ENCODE data around the gene NOL3.
A peak's percentile ranks its signal among the peaks of the same experiment; 100 is the strongest.

Gene NOL3

DNA sequence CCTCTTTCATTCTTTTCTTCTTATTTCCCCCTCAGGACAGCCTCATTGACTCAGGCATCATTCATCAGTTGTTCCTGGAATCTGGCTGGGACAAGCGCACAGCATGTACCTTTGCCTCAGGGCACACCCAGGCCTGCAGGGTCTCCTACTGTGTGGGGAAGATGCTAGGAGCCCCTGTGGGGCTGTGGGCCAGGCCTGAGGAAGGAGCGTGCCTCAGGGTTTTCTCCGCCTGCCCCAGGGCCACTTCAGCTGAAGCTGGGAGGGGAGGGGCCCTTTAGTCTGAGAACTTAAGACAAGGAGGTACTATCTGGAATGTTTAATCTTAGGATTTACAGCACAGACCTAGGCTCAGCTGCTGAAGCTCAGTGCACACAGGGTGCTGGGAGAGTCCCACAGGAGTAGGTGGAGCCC is 36.5 kb downstream of the NOL3 start:
- no peaks in the 10 kb centered on the region for H3K9me3 Mint-ChIP-seq
- DNase-seq: no peak
- H3K4me1 Mint-ChIP-seq: peaks cover 0 to 3% of the 10 kb centered on the region in 2 donors
- H3K36me3 Mint-ChIP-seq: peaks cover 3 to 42% of the 10 kb centered on the region in 2 donors
- H3K27me3 Mint-ChIP-seq: no peaks in the 10 kb centered on the region
- ATAC-seq (replicated peaks): no peak
- peak overlapping the region; percentile 72 for H3K27ac Mint-ChIP-seq
- H3K4me3 Mint-ChIP-seq: no peak overlapping the region

DNA sequence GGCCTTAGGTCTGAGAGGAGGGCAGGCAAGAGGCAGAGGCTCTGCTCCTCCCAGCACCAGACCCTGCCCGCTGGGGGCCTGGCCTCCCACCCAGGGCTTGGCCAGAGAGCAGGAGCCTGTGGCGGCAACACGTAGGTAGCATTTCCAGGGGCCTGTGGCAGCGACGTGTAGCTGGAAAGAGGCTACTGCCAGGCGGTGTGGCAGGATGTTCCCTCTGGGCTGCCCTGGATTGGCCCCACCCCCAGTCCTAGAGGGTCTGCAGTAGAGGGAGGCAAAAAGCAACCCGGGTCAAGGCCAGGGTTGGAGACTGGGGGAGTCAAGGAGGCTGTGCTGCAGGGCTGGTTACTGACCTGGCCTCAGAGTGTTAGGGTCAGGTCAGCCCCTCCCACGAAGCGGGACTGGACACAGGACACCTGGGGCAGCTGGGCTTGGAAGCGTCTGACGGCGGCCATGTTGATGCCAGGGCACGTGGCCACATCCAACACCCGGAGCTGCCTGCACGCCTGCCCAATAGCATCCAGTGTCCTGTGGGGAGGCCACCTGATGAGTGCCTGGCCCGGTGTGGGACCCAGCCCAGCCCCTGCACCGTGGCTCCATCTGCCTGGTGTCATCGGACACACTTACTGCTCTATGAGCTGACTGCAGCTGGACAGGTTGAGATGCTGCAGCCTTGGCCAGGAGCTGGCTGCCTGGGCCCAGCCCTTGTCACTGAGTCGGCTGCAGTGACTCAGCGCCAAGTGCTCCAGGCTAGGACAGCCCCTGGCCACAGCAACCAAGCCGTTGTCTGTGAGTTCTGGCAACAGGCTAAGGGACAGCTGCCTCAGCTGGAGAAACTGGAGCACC is 37.1 kb downstream of the NOL3 start:
- no peak for DNase-seq
- Mint-ChIP-seq H3K36me3 (peaks cover 3 to 38% of the 10 kb centered on the region in 2 donors), H3K4me3 (no peak overlapping the region), H3K9me3 (no peaks in the 10 kb centered on the region), H3K4me1 (peaks cover 0 to 3% of the 10 kb centered on the region in 2 donors), H3K27me3 (no peaks in the 10 kb centered on the region), H3K27ac (peak overlapping the region; percentile 81)
- no peak for ATAC-seq (replicated peaks)

DNA sequence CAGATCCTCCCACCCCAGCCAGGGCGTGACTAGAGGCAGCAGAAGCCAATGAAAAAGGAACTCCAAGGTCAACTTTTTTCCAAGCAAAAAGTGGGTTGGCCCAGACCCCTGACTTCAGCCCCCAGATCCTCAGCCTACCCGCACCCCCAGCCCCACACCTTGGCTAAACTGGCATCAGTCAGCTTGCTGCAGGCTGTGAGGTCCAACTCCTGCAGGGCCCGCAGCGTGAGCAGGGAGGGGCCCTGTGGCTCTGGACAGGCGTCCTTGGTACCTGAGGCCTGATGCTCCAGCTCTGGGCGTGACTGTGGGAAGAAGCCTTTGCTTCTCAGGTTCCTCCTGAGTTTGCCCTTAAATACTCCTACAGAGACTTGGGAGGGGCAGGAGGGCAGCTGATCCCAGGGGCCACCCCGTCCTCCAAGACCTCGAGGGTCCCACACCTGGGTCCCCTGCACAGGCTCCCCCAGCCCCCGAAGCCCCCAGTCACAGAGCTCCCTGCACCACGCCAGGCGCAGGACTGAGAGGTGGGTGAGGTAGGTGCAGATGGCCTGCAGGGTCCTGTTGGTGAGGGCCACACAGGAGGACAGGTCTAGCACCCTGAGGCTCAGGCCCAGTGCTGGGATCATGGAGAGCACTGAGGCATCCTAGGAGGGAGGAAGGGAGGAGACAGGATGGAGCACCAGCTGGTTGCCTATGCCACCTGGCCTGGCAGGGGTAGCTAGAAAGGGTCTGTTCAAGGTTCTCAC is 38.0 kb downstream of the NOL3 start:
- H3K4me3 Mint-ChIP-seq: no peak overlapping the region
- no peaks in the 10 kb centered on the region for H3K27me3 Mint-ChIP-seq
- H3K9me3 Mint-ChIP-seq: no peaks in the 10 kb centered on the region
- peaks cover 0 to 3% of the 10 kb centered on the region in 2 donors for H3K4me1 Mint-ChIP-seq
- peaks cover 3 to 34% of the 10 kb centered on the region in 2 donors for H3K36me3 Mint-ChIP-seq
- no peak for DNase-seq
- H3K27ac Mint-ChIP-seq: peak overlapping the region; percentile 31
- ATAC-seq (replicated peaks): peak in 1 of 2 donors; percentile 9

DNA sequence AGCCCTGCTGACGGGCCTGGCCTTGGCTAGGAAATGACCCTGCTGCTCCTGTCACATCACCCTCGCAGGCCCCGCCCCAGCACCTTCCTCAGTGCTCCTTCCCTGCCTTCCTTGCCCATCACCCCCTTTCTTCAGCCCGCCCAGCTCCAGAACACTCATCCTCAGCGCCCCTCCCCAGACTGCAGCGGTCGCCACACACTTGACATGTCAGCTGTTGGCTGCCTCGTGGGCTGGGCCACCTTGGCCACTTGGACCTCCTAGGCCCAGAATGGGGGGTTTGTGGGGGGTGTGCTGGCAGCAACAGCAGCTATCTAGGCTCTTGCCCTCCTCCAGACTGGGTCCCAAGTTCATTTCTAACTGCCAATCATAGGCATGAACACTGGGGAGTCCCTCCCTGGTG is 39.2 kb downstream of the NOL3 start:
- Mint-ChIP-seq H3K36me3 (peaks cover 3 to 29% of the 10 kb centered on the region in 2 donors), H3K27ac (no peak overlapping the region), H3K4me3 (peak overlapping the region in 1 of 2 donors; percentile 7), H3K4me1 (peaks cover 0 to 3% of the 10 kb centered on the region in 2 donors), H3K9me3 (no peaks in the 10 kb centered on the region), H3K27me3 (no peaks in the 10 kb centered on the region)
- ATAC-seq (replicated peaks): no peak
- no peak for DNase-seq

DNA sequence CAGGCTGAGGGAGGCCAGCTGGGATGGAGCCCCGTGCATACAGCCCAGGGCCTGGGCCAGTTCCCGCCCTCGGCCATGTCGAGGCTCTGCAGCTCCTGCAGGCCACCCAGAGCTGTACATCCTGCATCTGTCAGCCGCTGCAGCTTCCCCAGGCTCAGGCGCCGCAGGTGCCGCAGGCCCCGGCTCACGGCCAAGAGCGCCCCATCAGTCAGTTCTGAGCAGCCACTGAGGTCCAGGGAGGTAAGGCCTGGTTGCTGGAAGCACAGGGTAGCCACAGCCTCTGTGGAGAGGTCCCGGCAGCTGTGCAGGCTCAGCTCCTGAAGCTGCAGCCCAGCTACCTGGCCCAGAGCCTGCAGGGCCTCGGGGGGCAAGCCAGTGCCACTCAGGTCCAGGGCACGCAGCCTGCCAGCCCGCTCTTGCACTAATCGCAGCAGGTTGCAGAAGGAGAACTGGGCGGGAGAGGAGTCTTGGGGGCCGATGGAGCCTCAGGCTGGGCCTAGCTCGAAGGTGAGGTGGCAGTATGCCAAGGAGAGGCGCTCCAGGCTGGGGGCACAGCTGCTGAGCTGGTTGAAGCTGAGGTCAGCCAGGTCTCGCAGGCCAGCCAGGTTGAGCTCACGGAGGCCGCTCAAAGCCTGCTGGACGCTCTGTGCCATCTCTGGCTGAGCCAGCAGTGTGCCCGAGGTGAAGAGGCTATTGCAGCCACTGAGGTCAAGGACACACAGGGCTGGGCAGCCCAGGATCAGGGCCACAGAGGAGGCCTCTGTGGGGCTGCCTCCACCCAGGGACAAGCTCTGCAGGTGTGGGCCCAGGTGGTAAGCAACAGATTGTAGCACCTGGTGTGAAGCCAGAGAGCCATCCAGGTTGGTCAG is 40.0 kb downstream of the NOL3 start:
- H3K4me1 Mint-ChIP-seq: peaks cover 0 to 3% of the 10 kb centered on the region in 2 donors
- peaks cover 3 to 21% of the 10 kb centered on the region in 2 donors for H3K36me3 Mint-ChIP-seq
- no peak overlapping the region for H3K27ac Mint-ChIP-seq
- no peak overlapping the region for H3K4me3 Mint-ChIP-seq
- no peak for DNase-seq
- H3K27me3 Mint-ChIP-seq: no peaks in the 10 kb centered on the region
- no peaks in the 10 kb centered on the region for H3K9me3 Mint-ChIP-seq
- ATAC-seq (replicated peaks): no peak

DNA sequence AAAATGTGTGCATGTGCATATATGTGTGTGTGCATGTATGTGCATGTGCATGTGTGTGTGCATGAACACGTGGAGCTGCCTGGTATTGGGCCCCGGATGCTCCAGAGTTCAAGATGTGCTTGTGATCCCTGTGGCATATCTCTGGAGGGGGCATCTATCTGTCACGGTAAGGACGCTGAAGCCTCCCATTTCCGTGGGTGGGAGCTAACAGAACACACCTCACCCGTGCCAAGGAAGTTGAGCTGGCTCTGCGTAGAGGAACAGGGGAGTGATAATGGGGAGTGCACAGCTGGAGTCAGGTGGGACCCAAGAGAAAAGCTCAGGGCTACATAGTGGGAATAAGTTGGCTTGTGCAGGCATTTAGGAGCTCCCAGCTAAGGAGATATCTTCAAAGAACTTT is 41.3 kb downstream of the NOL3 start:
- no peaks in the 10 kb centered on the region for H3K9me3 Mint-ChIP-seq
- no peak for ATAC-seq (replicated peaks)
- no peak overlapping the region for H3K4me3 Mint-ChIP-seq
- no peak for DNase-seq
- no peak overlapping the region for H3K27ac Mint-ChIP-seq
- peaks cover 0 to 11% of the 10 kb centered on the region in 2 donors for H3K36me3 Mint-ChIP-seq
- H3K4me1 Mint-ChIP-seq: peaks cover 0 to 1% of the 10 kb centered on the region in 2 donors
- no peaks in the 10 kb centered on the region for H3K27me3 Mint-ChIP-seq

DNA sequence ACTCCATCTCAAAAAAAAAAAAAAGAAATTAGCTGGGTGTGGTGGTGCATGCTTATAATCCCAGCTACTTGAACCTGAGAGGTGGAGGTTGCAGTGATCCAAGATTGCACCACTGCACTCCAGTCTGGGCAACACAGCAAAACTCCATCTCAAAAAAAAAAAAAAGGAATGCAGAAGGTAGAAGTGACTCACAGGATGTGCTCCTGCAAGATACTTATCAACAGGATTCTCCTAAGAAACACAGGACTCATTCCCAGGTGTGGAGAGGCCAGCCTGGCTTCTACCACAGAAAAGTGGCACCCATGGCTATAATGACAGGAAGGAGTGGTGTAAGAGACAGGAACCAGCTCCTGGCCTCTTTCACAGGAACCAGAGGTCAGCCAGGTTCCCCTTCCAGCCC is 42.4 kb downstream of the NOL3 start:
- Mint-ChIP-seq H3K27ac (no peak overlapping the region), H3K4me3 (no peak overlapping the region)
- no peak for ATAC-seq (replicated peaks)

DNA sequence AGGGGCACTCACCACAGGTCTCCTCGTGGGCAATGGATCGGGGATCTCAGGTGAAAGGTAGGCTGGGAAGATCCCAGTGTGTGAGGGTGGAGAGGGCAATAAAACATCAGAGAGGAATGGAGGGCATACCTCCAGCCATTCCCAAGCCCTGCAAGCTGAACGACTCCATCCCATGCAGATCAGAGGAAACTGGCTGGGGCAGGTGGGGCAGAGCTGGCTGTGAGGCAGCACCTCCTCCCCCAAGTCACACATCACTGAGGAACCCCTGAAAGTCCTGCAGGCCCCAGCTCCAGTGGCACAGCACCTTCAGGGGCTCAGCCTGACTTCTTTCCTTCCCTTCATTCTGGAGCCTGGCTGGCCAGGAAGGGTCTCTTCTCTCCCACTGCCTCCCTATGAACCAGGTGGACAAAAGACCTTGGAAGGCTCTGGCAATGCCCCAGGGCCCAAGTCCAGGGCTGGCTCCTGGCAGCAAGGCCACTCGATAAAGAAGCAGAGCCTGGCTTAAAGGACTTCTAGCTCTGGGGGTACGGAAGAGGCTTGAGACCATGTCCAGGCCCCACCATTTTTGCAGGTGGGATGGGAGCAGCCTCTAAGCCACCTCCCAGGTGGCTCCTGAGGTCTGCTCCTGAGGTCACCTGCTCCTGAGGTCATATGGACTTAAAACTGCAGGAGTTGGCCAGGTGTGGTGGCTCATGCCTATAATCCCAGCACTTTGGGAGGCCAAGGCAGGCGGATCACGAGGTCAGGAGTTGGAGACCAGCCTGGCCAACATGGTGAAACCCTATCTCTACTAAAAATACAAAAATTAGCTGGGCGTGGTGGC is 43.1 kb downstream of the NOL3 start:
- Mint-ChIP-seq H3K36me3 (peaks cover 3 to 14% of the 10 kb centered on the region in 2 donors), H3K4me3 (no peak overlapping the region), H3K27me3 (no peaks in the 10 kb centered on the region), H3K4me1 (peaks cover 0 to 7% of the 10 kb centered on the region in 2 donors), H3K27ac (no peak overlapping the region), H3K9me3 (no peaks in the 10 kb centered on the region)
- DNase-seq (no peak), ATAC-seq (replicated peaks) (no peak)

More for the DNA sequence above, 42.4 kb downstream of the NOL3 start:
- Mint-ChIP-seq H3K27me3 (no peaks in the 10 kb centered on the region), H3K9me3 (no peaks in the 10 kb centered on the region), H3K4me1 (peaks cover 0 to 7% of the 10 kb centered on the region in 2 donors), H3K36me3 (peaks cover 3 to 13% of the 10 kb centered on the region in 2 donors)
- DNase-seq: no peak

DNA sequence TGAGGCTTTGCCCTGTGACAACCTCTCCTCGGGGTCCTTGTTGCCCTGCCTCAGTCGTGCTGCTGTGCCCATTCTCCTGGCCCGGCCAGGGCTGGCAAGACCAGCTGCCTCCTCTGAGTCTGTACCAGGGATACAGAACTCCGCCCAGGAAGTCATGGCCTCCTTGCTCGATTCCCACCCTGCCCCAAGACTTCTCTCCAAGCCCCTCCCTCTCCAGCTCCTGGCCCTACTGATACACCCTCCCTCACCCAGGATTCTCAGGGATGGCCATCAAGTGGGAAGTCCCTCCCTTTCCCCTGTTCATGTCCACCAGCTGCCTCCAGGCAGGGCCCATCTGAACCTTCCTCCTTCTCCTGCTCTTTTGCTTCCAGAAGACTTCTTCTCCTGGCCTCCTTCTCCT is 45.4 kb downstream of the NOL3 start:
- ATAC-seq (replicated peaks): no peak
- Mint-ChIP-seq H3K27ac (no peak overlapping the region), H3K4me1 (peaks cover 0 to 7% of the 10 kb centered on the region in 2 donors), H3K4me3 (no peak overlapping the region), H3K9me3 (no peaks in the 10 kb centered on the region), H3K27me3 (no peaks in the 10 kb centered on the region), H3K36me3 (peaks cover 5 to 14% of the 10 kb centered on the region in 2 donors)
- no peak for DNase-seq

DNA sequence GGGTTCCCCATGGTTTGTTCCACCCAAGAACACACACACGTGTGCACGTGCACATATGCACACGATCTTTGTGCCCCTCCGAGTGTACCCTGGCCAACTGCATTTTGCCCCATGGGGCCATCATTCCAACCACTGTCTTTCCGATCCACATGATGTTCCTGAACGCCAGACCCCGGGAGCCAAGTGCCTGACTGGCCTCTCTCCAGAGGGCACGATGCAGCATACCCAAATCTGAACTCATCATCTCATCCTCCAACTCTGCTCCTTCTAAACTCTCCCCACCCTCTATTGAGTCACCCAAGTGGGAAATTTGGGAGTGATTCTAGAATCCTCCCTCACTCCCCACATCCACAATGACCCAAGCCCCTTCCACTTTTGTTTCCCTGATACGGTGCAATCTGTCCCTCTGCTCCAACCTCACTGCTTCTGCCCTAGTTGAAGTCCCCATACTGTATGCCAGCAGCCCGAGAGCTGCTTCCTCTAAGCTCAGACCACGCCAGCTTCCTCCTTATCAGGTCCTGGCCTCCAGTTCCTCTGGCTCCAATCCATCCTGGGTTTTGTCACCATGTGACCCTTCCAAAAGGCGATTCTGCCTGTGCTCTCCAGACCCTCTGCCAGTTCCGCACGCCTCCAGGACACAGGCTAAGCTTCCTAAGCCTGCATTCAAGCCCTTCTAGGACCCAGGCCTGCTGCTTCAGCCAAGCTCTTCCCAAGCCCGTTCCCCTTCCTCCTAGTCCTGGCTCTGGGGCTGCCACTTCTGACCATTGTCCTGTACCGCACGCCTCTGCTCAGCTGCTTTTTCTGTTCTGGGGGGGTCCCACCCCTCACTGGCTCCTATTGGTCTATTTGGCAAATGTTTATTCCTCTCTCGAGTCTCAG is 46.5 kb downstream of the NOL3 start:
- H3K36me3 Mint-ChIP-seq: peaks cover 5 to 9% of the 10 kb centered on the region in 2 donors
- no peak overlapping the region for H3K27ac Mint-ChIP-seq
- DNase-seq: no peak
- no peaks in the 10 kb centered on the region for H3K9me3 Mint-ChIP-seq
- H3K4me1 Mint-ChIP-seq: peaks cover 0 to 7% of the 10 kb centered on the region in 2 donors
- no peak overlapping the region for H3K4me3 Mint-ChIP-seq
- ATAC-seq (replicated peaks): no peak
- no peaks in the 10 kb centered on the region for H3K27me3 Mint-ChIP-seq

DNA sequence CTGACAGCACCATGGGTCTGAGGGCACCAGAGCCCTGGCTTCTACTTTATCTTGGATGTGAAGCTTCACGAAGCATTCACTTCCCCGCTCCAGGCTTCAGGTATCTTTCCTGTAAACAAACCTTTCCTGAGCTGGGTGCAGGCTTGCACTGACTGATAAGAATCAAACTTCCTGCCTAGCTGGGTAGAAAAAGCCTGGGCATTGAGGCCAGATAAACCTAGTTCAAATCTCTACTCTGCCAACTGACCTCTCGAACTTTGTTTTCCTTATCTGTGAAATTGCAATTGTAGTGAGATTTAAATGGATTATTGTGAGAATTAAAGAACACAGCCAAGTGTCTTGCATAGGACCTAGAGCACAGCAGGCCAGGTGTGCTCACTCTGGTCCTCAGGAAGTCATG is 53.7 kb downstream of the NOL3 start:
- H3K36me3 Mint-ChIP-seq: peaks cover 14 to 24% of the 10 kb centered on the region in 2 donors
- H3K4me1 Mint-ChIP-seq: peaks cover 31 to 34% of the 10 kb centered on the region in 2 donors
- ATAC-seq (replicated peaks) (no peak), DNase-seq (no peak)
- no peak overlapping the region for H3K27ac Mint-ChIP-seq
- H3K4me3 Mint-ChIP-seq: no peak overlapping the region
- H3K27me3 Mint-ChIP-seq: no peaks in the 10 kb centered on the region
- no peaks in the 10 kb centered on the region for H3K9me3 Mint-ChIP-seq
